Esophagus squamous epithelium (tissue), 5 donors: Measurements from ENCODE around the gene MCHR1. TPM values are rescaled to one million over a fixed set of nuclear protein-coding genes. Genes with fewer than 3 reads are reported as not detected.

Source experiments
- DNase-seq: peaks from one replicate; lab custom pipeline; 2025; lab: John Stamatoyannopoulos, UW
- H3K27ac ChIP-seq, 4 donors: fragments of 200-600 bp; sonication (generic); one replicate each; pipeline ENCODE4 v1.5.1; 2016 to 2019; ENCODE audit warnings: mild to moderate bottlenecking in 1 of 4
- H3K27me3 ChIP-seq, 4 donors: fragments of 200-600 bp; sonication (generic); 1 replicate in 3 of 4; 2 replicates in 1 of 4; pipeline versions ENCODE4 v1.5.1 to v1.6.0; 2017 to 2021; ENCODE audit warnings: antibody characterized with exemption in 1 of 4
- H3K36me3 ChIP-seq, 3 donors: fragments of 200-600 bp; sonication (generic); one replicate each; pipeline ENCODE4 v1.5.1; 2016 to 2019
- H3K4me1 ChIP-seq, 3 donors: fragments of 200-600 bp; sonication (generic); one replicate each; pipeline ENCODE4 v1.5.1; 2017 to 2019
- H3K4me3 ChIP-seq, 4 donors: fragments of 200-600 bp; sonication (generic); 1 replicate in 3 of 4; 2 replicates in 1 of 4; pipeline ENCODE4 v1.5.1; 2016 to 2019; ENCODE audit warnings: mild to moderate bottlenecking in 2 of 4, moderate library complexity in 1 of 4
- H3K9me3 ChIP-seq, 3 donors: fragments of 200-600 bp; sonication (generic); one replicate each; pipeline ENCODE4 v1.5.1; 2016 to 2019
- POLR2A ChIP-seq, 4 donors: fragments of 450-650 bp; IDR thresholded peaks; one replicate each; pipeline ENCODE4 v1.6.1; 2017; ENCODE audit warnings: antibody characterized with exemption in 4 of 4, mild to moderate bottlenecking in 4 of 4, moderate library complexity in 3 of 4
- WGBS, 2 donors: methylation state at CpG; one replicate each; pipeline ENCODE4 v1.1.5; 2018; 5-methylcytosine and 5-hydroxymethylcytosine counted together
- intact Hi-C: fragments of 100-400 bp; cut with DNase I; formaldehyde crosslinking; loops from one replicate; pipeline ENCODE4 v1.15.0; 2022
- total RNA-seq, 4 donors: library from RNA; depleted of rRNA; stranded (reverse); fragments of >200 nt; gene quantifications; one replicate each; pipeline ENCODE4 v1.1.0, GENCODE V29; 2016
- TF ChIP-seq, protein P1 (sequence below), 6 experiments: fragments of 450-650 bp in 4 of 6; fragments of 200-600 bp in 2 of 6; sonication (generic) in 2 of 6; IDR thresholded peaks; one replicate each; pipeline ENCODE4 v1.5.1; 2016 to 2019; ENCODE audit warnings: antibody characterized with exemption in 6 of 6, mild to moderate bottlenecking in 4 of 6, moderate library complexity in 4 of 6
- donor health status: DM: yes; HTN: yes; CAD: no.

Gene MCHR1
- total RNA-seq, 4 donors from 2014 or later, result 0.56 TPM; not detected in 3

DNA sequence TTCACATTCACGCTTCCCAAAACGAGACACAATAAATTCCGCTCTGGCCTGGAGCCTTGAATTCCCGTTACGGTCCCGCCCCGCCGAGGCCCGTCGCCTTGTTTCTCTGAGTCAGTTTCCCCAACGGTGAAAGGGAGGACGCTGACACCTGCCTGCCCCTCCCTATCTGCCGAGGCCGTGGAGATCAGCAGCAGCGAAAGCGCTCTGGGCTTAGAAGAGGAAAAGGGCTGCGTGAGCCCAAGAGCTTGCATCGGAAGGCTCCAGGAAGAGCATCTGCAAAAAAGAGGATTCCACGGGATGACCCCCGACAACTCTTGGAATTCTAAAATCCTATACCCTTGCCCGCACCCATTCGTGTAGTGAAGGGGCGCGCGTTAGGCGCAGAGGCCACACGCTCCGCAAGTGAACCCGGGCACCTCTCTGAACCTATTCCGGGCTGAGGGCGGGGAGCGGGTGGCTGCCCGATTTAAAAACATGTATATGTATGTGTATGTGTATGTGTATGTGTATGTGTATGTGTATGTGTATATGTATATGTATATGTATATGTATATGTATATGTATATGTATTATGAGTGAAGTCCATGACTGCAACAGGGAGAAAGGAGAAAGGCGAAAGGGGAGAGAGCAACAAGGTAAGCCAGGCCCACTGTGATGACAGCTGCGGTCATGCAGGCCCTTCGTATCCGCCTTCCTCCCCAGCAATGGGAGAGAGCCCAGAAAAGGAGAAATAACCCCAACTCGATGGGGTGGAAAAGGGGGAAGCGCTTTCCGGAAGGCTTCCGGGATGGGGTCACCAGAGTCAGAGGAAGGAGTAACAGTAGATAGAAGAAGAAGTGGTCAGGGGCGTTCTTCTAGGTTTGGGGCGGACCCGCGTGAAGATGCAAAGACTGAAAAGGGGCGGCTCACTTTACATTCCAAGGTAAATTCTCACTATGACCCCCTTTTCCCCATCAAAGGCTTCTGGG lies 41.8 kb upstream of the MCHR1 start:
- WGBS, 2 donors, result 17 to 26% methylated on average over 24 to 38 of the region's 46 CpGs
- H3K27ac ChIP-seq, result peak overlapping the region; percentile 89 to 98 (median 94)
- DNase-seq, result no peak
- H3K27me3 ChIP-seq, result no peaks in the 10 kb centered on the region
- no peaks in the 10 kb centered on the region for H3K9me3 ChIP-seq
- intact Hi-C loops, result no loop called here
- TF ChIP-seq, protein P1, sequence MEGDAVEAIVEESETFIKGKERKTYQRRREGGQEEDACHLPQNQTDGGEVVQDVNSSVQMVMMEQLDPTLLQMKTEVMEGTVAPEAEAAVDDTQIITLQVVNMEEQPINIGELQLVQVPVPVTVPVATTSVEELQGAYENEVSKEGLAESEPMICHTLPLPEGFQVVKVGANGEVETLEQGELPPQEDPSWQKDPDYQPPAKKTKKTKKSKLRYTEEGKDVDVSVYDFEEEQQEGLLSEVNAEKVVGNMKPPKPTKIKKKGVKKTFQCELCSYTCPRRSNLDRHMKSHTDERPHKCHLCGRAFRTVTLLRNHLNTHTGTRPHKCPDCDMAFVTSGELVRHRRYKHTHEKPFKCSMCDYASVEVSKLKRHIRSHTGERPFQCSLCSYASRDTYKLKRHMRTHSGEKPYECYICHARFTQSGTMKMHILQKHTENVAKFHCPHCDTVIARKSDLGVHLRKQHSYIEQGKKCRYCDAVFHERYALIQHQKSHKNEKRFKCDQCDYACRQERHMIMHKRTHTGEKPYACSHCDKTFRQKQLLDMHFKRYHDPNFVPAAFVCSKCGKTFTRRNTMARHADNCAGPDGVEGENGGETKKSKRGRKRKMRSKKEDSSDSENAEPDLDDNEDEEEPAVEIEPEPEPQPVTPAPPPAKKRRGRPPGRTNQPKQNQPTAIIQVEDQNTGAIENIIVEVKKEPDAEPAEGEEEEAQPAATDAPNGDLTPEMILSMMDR (IDR thresholded peaks at IDR 0.05), result no peak
- TF ChIP-seq POLR2A (IDR thresholded peaks at IDR 0.05), result peak in 1 of 4 donors; percentile 22
- H3K4me3 ChIP-seq, result peak overlapping the region; percentile 71 to 96 (median 88)
- H3K4me1 ChIP-seq, result peaks cover 8 to 44% (median 10%) of the 10 kb centered on the region in 3 donors
- H3K36me3 ChIP-seq, result no peaks in the 10 kb centered on the region

DNA sequence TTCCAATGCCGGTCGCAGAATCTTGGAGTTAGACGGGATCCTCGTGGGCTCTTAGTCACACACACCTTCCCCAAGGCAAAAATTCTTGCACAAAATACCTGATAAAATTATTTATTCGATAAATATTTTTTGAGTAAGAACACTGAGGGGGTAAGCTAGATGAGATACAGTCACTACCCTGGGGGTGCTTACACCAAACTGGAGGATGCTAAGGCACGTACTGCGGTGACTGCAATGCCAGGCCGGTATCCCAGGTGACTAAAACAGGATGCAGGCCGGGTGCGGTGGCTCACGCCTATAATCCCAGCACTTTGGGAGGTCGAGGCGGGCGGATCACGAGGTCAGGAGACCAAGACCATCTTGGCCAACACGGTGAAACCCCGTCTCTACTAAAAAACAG lies 41.0 kb upstream of the MCHR1 start:
- Histone ChIP-seq H3K4me3 (peak overlapping the region in 1 of 4 donors; percentile 86), H3K4me1 (peaks cover 8 to 37% (median 10%) of the 10 kb centered on the region in 3 donors), H3K9me3 (no peaks in the 10 kb centered on the region), H3K27ac (peak overlapping the region in 1 of 4 donors; percentile 96), H3K27me3 (no peaks in the 10 kb centered on the region), H3K36me3 (no peaks in the 10 kb centered on the region)
- no peak for TF ChIP-seq POLR2A (IDR thresholded peaks at IDR 0.05)
- TF ChIP-seq, protein P1 (IDR thresholded peaks at IDR 0.05), result no peak
- DNase-seq, result no peak
- 58 to 83% methylated on average over 17 of the region's 17 CpGs for WGBS, 2 donors
- intact Hi-C loops, result no loop called here

DNA sequence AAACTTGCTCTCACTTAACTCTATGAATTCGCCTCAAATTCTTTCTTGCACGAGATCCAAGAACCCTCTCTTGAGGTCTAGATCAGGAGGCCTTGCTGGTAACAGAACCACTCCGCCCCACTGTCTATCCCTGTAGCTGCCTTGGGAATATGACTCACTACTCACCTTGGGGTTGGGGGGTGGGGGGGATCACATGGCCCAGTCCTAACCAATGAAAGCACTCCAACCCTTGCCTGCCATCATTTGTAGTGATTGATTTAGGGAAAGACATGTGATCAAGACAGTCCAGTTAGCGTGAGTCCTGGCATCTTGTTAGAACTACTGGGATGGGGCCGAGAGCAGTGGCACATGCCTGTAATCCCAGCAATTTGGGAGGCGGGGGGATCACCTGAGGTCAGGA lies 38.0 kb upstream of the MCHR1 start:
- intact Hi-C loops, result loop anchor here (5.0 to 10.0 kb wide), 2 partner anchors 116 to 199 kb away; no protein-coding TSS in a partner anchor

DNA sequence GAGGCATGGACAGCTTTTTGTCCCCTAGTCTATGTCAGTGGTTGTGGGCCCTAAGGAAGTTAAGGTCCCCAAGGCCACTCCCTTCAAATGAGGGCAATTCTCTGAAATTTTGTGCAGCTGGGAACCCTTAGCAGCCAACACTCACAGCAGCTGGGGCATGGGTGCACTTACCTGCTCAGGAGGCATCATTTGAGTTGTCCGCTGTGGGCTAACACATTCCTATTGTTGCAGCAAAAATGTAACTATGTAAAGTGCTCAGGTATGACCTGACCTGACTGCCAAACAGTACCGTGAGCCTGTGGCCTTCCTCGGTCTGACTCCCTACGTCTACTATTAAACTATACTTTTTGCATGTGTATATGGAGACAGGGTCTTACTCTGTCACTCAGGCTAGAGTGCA lies 37.0 kb upstream of the MCHR1 start:
- intact Hi-C loops, result loop anchor here (5.0 to 10.0 kb wide), 2 partner anchors 118 to 200 kb away; no protein-coding TSS in a partner anchor
- no peak for TF ChIP-seq POLR2A (IDR thresholded peaks at IDR 0.05)
- TF ChIP-seq, protein P1 (IDR thresholded peaks at IDR 0.05), result no peak
- Histone ChIP-seq H3K36me3 (no peaks in the 10 kb centered on the region), H3K4me3 (no peak overlapping the region), H3K9me3 (no peaks in the 10 kb centered on the region), H3K4me1 (peaks cover 1 to 42% (median 18%) of the 10 kb centered on the region in 3 donors), H3K27me3 (no peaks in the 10 kb centered on the region), H3K27ac (no peak overlapping the region)
- WGBS, 2 donors, result 96% methylated on average over 4 of the region's 4 CpGs
- DNase-seq, result no peak

More for the DNA sequence above, 38.0 kb upstream of the MCHR1 start:
- H3K4me1 ChIP-seq, result peaks cover 3 to 33% (median 15%) of the 10 kb centered on the region in 3 donors
- H3K4me3 ChIP-seq, result no peak overlapping the region
- TF ChIP-seq, protein P1 (IDR thresholded peaks at IDR 0.05), result no peak
- TF ChIP-seq POLR2A (IDR thresholded peaks at IDR 0.05), result no peak
- no peaks in the 10 kb centered on the region for H3K9me3 ChIP-seq
- no peak overlapping the region for H3K27ac ChIP-seq
- H3K36me3 ChIP-seq, result no peaks in the 10 kb centered on the region
- DNase-seq, result no peak
- 94 to 95% methylated on average over 4 to 6 of the region's 6 CpGs for WGBS, 2 donors
- no peaks in the 10 kb centered on the region for H3K27me3 ChIP-seq
